Measurements from ENCODE around the gene SMG7.

DNA sequence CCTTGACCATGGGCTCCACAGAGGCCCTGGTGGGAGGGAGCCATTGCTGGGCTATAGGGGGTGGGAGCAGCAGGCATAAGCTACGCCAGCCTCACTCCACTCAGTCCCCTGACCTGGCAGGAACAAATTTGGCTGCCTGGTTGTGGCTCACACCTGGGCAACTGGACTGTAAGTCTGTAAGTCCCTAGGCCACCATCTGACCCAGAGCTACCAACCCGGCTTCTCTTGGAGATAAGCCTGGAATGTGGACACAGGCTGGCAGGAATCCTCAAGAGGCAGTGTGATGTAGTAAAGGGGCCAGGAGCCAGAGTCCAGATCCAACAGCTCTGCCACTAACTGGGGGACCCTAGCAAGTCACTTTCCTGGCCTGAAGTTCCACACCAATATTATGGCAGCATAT lies 106.6 kb downstream of the SMG7 start:
- TF ChIP-seq EZH2phosphoT487 (IDR thresholded peaks at IDR 0.05; ENCODE audit: borderline replicate concordance, low read length): no peak
- no peak for TF ChIP-seq CTCF (IDR thresholded peaks at IDR 0.05; ENCODE audit: low read depth, low read length, poor library complexity, severe bottlenecking)
